Ishikawa (cell line): ENCODE measurements around the gene TEX54.

Experiments
- CEBPB ChIP-seq: IDR thresholded peaks from 2 replicates; pipeline ENCODE4 v1.6.1; 2012
- CREB1 ChIP-seq: IDR thresholded peaks from 2 replicates; pipeline ENCODE4 v1.6.1; 2012; ENCODE audit warnings: low read depth
- EGR1 ChIP-seq: IDR thresholded peaks from 2 replicates; pipeline ENCODE4 v1.6.1; 2012
- EP300 ChIP-seq: IDR thresholded peaks from 2 replicates; pipeline ENCODE4 v1.6.1; 2012; ENCODE audit warnings: borderline replicate concordance
- FOXM1 ChIP-seq: IDR thresholded peaks from 2 replicates; pipeline ENCODE4 v1.6.1; 2012; ENCODE audit warnings: low read depth, borderline replicate concordance
- NFIC ChIP-seq: IDR thresholded peaks from 2 replicates; pipeline ENCODE4 v1.6.1; 2012
- RAD21 ChIP-seq: IDR thresholded peaks from 2 replicates; pipeline ENCODE4 v1.6.1; 2012; ENCODE audit warnings: low read depth
- TAF1 ChIP-seq: IDR thresholded peaks from 2 replicates; pipeline ENCODE4 v1.6.1; 2012; ENCODE audit warnings: low read depth, mild to moderate bottlenecking
- TCF12 ChIP-seq: IDR thresholded peaks from 2 replicates; pipeline ENCODE4 v1.6.1; 2012; ENCODE audit warnings: low read depth
- TEAD4 ChIP-seq: IDR thresholded peaks from 2 replicates; pipeline ENCODE4 v1.6.1; 2012
- YY1 ChIP-seq: IDR thresholded peaks from 2 replicates; pipeline ENCODE4 v1.6.1; 2012; ENCODE audit warnings: low read depth
- ZBTB7A ChIP-seq: IDR thresholded peaks from 2 replicates; pipeline ENCODE4 v1.6.1; 2012; ENCODE audit warnings: low read depth
- TF ChIP-seq, protein P1 (sequence below): IDR thresholded peaks from 2 replicates; pipeline ENCODE4 v1.6.1; 2012; ENCODE audit warnings: low read depth, mild to moderate bottlenecking
- TF ChIP-seq, protein P2 (sequence below): IDR thresholded peaks from 2 replicates; pipeline ENCODE4 v1.6.1; 2012
- TF ChIP-seq, protein P3 (sequence below): IDR thresholded peaks from 2 replicates; pipeline ENCODE4 v1.6.1; 2012

The TEX54 gene

DNA sequence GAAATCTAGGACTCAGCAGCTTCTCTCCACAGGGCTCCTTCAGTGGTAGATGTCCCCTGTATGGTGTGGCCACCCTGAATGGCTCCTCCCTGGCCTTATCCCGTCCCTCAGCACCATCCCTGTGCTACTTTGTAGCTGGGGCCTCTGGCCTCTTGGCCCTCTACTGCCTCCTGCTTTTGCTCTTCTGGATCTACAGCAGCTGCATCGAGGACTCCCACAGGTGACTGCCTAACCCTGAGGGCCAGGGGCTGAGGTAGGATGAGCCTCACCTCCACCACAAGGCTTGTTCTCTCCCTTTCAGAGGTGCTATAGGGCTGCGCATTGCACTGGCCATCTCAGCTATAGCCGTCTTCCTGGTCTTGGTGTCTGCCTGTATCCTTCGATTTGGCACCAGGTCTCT lies 43.6 kb downstream of the TEX54 start:
- TF ChIP-seq TAF1 (no peak), CREB1 (no peak), CEBPB (no peak), TEAD4 (no peak), EGR1 (no peak), FOXM1 (no peak), TCF12 (no peak), YY1 (no peak), ZBTB7A (no peak), RAD21 (no peak), NFIC (no peak), EP300 (no peak)
- TF ChIP-seq, protein P1, sequence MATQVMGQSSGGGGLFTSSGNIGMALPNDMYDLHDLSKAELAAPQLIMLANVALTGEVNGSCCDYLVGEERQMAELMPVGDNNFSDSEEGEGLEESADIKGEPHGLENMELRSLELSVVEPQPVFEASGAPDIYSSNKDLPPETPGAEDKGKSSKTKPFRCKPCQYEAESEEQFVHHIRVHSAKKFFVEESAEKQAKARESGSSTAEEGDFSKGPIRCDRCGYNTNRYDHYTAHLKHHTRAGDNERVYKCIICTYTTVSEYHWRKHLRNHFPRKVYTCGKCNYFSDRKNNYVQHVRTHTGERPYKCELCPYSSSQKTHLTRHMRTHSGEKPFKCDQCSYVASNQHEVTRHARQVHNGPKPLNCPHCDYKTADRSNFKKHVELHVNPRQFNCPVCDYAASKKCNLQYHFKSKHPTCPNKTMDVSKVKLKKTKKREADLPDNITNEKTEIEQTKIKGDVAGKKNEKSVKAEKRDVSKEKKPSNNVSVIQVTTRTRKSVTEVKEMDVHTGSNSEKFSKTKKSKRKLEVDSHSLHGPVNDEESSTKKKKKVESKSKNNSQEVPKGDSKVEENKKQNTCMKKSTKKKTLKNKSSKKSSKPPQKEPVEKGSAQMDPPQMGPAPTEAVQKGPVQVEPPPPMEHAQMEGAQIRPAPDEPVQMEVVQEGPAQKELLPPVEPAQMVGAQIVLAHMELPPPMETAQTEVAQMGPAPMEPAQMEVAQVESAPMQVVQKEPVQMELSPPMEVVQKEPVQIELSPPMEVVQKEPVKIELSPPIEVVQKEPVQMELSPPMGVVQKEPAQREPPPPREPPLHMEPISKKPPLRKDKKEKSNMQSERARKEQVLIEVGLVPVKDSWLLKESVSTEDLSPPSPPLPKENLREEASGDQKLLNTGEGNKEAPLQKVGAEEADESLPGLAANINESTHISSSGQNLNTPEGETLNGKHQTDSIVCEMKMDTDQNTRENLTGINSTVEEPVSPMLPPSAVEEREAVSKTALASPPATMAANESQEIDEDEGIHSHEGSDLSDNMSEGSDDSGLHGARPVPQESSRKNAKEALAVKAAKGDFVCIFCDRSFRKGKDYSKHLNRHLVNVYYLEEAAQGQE, result no peak
- TF ChIP-seq, protein P2, sequence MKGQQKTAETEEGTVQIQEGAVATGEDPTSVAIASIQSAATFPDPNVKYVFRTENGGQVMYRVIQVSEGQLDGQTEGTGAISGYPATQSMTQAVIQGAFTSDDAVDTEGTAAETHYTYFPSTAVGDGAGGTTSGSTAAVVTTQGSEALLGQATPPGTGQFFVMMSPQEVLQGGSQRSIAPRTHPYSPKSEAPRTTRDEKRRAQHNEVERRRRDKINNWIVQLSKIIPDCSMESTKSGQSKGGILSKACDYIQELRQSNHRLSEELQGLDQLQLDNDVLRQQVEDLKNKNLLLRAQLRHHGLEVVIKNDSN, result no peak
- TF ChIP-seq, protein P3, sequence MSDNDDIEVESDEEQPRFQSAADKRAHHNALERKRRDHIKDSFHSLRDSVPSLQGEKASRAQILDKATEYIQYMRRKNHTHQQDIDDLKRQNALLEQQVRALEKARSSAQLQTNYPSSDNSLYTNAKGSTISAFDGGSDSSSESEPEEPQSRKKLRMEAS, result no peak

DNA sequence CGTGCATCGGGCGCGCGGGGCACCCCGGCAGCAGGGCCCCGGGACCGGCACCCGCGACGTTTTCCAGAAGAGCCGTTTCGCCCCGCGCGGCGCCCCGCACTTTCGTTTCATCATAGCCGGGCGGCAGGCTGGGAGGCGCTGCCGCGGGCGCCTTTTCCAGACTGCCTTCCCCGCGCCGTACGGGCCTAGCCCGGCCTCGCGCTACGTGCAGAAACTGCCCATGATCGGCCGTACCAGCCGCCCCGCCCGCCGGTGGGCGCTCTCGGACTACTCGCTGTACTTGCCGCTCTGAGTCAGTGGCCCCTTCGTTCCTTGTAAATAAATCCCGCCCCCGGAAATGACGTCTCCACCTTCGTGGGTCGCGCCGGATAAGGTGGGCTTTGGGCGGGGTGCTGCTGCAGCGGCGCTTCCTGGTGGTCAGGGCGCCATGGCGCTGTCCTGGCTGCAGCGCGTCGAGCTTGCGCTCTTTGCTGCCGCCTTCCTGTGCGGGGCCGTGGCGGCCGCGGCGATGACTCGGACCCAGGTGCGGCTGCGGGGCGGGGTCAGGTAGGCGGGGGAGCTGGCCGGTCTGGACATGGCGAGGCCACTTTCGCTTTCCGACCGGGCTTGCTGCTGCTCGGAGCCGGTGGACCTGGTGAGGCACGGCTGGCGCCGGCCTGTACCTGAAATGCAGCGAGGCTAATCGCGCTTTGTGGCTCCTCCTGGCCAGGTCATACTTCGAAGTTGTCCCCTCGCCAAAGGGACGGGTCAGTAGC lies 45.5 kb downstream of the TEX54 start, which contains the start of gene TMEM179B:
Gene TMEM179B (plus strand): TSS at position 398 of the 755 bp plus-strand sequence. CDS start 30 bp downstream, at position 428.
- TF ChIP-seq TAF1, result peak; percentile 90
- TF ChIP-seq RAD21, result peak; percentile 34; the same call in 1 of the 2 replicates
- TF ChIP-seq, protein P1, result 0 out of 2 replicates have a peak, but pooled peaks have one; percentile 22
- TF ChIP-seq TCF12, result peak; percentile 57; the same call in 1 of the 2 replicates
- TF ChIP-seq TEAD4, result peak; percentile 15; the same call in 1 of the 2 replicates
- TF ChIP-seq, protein P3, result peak; percentile 84
- TF ChIP-seq CEBPB, result no peak
- no peak; the same call in 1 of the 2 replicates for TF ChIP-seq NFIC
- TF ChIP-seq FOXM1, result no peak
- peak; percentile 58 for TF ChIP-seq EGR1
- TF ChIP-seq EP300, result no peak
- TF ChIP-seq, protein P2, result no peak; the same call in none of the 2 replicates
- peak; percentile 82 for TF ChIP-seq CREB1
- TF ChIP-seq ZBTB7A, result no peak
- TF ChIP-seq YY1, result peak; percentile 93

DNA sequence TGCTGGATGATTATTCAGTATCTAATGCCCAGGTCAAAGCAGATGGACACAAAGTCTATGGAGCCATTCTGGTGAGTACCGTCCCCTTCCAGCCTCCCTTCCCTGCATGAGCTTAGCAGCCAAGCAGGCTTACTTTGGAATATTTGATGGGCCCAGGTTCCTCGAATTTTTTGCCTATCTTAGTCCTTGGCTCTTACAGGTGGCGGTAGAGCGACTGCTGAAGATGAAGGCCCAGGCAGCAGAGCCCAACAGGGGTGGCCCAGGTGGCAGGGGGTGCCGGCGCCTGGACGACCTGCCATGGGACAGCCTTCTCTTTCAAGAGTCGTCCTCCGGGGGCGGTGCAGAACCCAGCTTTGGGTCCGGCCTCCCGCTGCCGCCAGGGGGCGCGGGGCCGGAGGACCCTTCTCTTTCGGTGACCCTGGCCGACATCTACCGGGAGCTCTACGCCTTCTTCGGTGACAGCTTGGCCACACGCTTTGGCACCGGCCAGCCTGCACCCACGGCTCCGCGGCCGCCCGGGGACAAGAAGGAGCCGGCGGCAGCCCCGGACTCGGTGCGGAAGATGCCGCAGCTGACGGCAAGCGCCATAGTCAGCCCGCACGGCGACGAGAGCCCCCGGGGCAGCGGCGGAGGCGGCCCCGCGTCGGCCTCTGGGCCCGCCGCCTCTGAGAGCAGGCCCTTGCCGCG lies 46.2 kb downstream of the TEX54 start:
- TF ChIP-seq, protein P3, result 0 out of 2 replicates have a peak, but pooled peaks have one; percentile 19
- TF ChIP-seq EGR1 (0 out of 2 replicates have a peak, but pooled peaks have one; percentile 19), YY1 (no peak), ZBTB7A (peak; percentile 82; the same call in 1 of the 2 replicates)

DNA sequence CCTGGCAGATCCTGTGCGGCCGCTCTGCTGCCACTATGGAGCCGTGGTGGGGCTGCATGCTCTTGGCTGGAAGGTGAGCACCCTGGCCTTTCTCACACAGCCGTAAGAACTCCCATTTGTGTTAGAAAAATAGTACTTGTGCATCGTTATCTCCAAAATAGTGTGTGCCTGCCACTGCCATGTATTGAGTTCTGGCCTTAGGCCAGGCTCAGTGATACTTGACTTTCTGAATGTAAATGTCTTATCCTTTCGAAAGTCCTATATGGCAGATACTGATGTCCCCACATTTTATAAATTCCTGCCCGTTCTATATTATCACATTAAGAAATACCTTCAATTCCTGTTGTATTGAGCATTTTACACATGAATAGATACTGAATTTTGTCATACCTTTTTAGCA lies 49.9 kb downstream of the TEX54 start:
- TF ChIP-seq EGR1 (no peak), CREB1 (no peak), RAD21 (no peak), TCF12 (no peak), ZBTB7A (no peak), TEAD4 (no peak), NFIC (no peak)
